Stimulated activated CD4-positive, alpha-beta T cell treated with anti-CD3 and anti-CD28 coated beads, Interleukin-4, amount 100 ng/mL, for 4 hours (primary cell): ENCODE data around the gene FBRSL1.
"Not testable (repeated sequence)": the region's sequence is repeated elsewhere in the genome, so short reads cannot be mapped to it uniquely, and the experiment has no call there.

Source experiments
- DNase-seq, 2 experiments: peaks; one replicate each; pipeline ENCODE4 v3.0.0-alpha.2; 2020

FBRSL1 gene

DNA sequence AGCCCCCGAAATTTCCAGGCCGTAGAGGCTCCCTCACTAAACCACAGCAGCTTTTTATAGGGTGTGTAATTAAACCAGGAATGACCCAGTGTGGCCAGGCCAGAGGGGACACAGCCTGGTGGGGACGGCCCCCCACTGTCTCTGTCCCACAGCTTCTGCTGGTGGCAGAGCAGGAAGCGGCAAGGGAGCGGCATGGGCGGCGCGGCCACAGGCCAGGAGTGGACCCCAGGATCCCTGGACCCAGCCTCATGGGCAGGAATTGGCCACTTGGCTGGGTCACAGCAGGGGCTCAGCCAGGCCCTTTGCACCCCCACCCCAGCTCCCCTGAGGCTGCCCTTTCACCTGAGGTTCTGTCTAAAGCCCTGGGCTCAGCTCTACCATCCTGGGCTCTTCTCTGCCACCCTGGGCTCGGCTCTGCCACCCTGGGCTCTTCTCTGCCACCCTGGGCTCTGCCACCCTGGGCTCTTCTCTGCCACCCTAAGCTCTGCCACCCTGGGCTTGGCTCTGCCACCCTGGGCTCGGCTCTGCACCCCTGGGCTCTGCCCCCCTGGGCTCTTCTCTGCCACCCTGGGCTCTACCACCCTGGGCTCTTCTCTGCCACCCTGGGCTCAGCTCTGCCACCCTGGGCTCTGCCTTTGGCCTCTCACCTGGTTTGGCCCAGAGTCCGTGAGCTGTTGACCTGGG, 39.3 kb downstream of the FBRSL1 start:
- no peak for DNase-seq

DNA sequence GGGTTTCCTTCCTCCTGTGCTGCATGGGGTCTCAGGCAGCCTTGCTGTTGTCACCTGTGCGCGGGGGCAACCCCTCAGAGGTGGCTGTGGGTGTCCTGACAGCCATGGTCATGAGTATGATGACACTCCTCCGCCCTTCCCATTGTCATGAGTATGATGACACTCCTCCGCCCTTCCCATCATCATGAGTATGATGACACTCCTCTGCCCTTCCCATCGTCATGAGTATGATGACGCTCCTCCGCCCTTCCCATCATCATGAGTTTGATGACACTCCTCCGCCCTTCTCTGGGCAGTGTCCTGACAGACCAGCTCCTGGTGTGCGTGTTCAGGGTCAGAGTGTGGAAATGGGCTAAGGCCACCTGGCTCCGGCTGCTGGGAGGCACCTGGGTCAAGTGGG, 40.0 kb downstream of the FBRSL1 start:
- DNase-seq, result no peak

- no peak for DNase-seq
Observed at GRCh38 chr12:132530447-132530846, 40.5 kb downstream of the FBRSL1 start.

GRCh38 chr12:132530851-132531250, 40.9 kb downstream of the FBRSL1 start:
- DNase-seq, result no peak

- DNase-seq, result not testable (repeated sequence)
Observed at GRCh38 chr12:132532711-132533583, 43.0 kb downstream of the FBRSL1 start.

GRCh38 chr12:132533584-132533958, 43.6 kb downstream of the FBRSL1 start:
- DNase-seq, result no peak

- no peak for DNase-seq
Observed at GRCh38 chr12:132534076-132534475, 44.1 kb downstream of the FBRSL1 start.

DNA sequence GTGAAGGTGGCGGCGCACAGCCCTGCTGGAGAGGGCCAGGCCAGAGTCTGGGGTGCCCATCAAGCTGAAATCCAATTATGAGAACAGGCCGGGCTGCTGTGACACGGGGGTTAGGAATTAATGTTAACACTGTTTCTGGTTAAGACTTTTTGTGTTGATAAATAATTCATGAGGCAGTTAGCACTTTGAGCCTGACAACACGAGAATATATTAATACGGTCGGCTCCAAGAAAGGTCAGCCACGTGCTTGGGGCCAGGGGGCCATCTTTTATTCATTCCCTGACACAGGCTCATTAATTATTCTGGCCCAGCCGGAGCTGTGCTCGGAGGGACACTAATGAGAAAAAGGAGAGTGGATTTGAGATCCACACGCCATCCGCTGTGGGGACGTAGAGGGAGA, 45.1 kb downstream of the FBRSL1 start:
- DNase-seq, result no peak

DNA sequence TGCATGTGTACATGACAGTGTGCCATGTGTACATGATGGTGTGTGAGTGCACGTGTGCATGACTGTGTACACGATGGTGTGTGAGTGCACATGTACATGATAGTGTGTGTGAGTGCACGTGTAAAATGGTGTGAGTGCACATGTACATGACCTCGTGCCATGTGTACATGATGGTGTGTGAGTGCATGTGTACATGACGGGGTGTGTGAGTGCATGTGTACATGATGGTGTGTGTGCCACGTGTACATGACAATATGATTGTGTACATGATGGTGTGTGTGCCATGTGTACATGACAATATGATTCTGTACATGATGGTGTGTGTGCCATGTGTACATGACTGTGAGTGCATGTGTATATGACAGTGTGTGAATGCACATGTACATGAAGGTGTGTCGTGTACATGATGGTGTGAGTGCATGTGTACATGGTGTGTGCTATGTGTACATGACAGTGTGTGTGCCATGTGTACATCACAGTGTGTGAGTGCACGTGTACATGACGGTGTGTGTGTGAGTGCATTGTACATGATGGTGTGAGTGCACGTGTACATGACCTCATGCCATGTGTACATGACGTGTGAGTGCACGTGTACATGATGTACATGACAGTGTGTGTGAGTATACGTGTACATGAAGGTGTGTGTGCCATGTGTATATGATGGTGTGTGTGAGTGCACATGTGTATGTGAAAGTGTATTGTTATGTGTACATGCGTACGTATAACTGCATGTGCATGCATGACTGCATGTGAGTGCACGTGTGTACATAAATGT, 46.3 kb downstream of the FBRSL1 start:
- DNase-seq, result no peak

GRCh38 chr12:132537049-132537448, 47.1 kb downstream of the FBRSL1 start:
- no peak for DNase-seq

- DNase-seq, result no peak
Observed at GRCh38 chr12:132537836-132538662, 48.1 kb downstream of the FBRSL1 start.

GRCh38 chr12:132538663-132538990, 48.7 kb downstream of the FBRSL1 start:
- DNase-seq, result no peak

DNA sequence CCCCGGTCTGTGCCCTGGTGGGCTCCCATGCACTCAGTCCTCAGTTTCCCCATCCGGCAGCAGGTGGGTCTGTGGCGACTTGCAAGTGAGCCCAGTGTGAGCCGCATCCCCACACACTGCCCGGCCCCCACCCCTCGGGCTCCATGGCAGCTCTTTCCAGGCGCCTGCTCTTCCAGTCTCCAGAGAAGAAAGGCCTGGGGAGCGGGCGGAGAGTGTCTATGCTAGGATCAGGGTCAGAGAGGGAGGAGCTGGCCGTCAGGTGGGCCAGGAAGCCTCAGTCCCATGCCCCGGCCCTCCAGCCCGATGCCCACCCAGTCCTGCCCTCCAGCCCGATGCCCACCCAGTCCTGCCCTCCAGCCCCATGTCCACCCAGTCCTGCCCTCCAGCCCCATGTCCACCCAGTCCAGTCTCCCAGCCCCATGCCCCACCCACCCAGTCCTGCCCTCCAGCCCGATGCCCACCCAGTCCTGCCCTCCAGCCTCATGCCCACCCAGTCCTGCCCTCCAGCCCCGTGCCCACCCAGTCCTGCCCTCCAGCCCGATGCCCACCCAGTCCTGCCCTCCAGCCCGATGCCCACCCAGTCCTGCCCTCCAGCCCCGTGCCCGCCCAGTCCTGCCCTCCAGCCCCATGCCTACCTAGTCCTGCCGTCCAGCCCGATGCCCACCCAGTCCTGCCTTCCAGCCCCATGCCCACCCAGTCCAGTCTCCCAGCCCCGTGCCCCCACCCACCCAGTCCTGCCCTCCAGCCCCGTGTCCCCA, 49.2 kb downstream of the FBRSL1 start:
- no peak for DNase-seq

- no peak for DNase-seq
Observed at GRCh38 chr12:132540436-132540835, 50.5 kb downstream of the FBRSL1 start.

- DNase-seq, result no peak
Observed at GRCh38 chr12:132541200-132541599, 51.2 kb downstream of the FBRSL1 start.

DNA sequence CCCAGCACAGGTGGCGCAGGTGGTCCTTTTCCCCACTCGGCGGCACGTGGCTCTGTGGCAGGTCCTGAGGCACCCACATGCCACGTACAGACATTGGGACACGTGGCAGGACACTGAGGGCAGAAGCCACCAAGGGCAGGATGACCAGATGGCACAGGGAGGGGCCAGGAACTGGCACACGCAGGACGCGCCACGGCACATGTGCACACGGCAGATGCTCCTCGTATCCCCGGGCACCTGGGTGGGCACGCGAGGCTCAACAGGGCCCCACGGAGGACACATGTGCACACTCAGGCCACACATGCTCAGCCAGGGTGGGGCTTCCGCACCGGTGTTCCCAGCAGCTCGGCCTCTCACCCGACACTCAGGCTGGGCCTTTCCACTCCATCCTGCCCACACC, 52.0 kb downstream of the FBRSL1 start:
- no peak for DNase-seq

- no peak for DNase-seq
Observed at GRCh38 chr12:132542661-132543060, 52.7 kb downstream of the FBRSL1 start.

DNA sequence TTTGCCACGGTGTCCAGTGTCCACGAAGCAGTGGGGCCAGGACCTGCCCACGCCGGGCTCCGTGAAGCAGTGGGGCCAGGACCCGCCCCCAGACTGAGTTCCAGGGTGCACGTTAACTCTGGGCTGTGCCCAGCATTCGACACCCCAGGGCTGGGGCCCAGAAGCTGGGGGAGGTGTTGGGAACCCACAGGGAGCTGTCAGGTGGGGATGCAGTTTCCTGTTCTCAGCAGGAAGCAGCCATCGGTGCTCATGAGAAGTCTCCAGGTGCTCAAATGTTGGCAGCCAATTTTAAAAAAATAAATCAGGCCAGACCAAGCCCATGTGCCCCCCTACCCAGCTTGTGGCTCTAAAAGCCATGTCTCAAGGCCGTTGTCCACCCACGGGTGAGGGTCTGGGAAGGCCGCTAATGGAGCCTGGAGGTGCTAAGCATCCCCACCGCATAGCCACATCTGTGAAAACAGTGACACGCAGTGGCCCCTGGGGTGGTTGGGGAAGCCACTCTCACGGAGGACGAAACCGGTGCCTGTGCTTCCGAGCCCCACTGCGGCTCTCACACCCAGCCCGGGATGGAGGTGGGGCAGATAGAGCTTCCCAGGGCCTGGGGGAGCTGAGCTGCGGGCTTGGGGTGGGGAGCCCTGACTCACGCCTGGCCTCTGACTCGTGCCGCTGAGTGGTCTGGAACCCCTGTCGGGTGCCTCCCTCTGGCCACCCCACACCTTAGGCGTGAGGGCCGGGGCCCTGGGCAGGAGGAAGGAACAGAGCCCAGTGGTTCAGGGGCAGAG, 53.5 kb downstream of the FBRSL1 start:
- DNase-seq, result no peak

GRCh38 chr12:132544080-132544397, 54.1 kb downstream of the FBRSL1 start:
- no peak for DNase-seq

DNA sequence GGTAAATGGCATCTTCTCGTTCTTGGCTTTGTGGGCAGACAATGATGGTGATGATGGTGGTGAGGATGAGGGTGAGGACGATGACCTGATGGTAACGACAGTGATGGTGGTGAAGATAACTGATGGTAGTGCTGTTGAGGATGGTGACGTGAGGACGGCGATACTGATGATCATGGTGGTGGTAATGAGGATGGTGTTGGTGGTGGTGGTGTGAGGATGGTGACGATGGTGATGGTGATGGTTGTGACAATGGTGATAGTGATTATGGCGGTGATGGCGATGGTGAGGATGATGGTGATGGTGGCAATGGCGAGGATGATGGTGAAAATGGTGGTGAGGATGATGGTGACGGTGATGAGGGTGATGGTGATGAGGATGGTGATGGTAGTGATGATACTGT, 54.5 kb downstream of the FBRSL1 start:
- DNase-seq, result no peak

GRCh38 chr12:132545164-132545953, 55.4 kb downstream of the FBRSL1 start:
- DNase-seq, result no peak
